AG04449 (cell line): ENCODE results near the gene ATXN7L3B.

Experiments
- CTCF ChIA-PET: fragments of 350-600 bp; formaldehyde crosslinking; extraction: SDS; loops from one replicate; lab custom pipeline; 2021; ENCODE audit warnings: antibody characterized with exemption; lab: Yijun Ruan, JAX
- POLR2A ChIA-PET: fragments of 400-600, 350-600 bp; formaldehyde crosslinking; extraction: SDS; loops from one replicate; lab custom pipeline; 2020; ENCODE audit warnings: antibody characterized with exemption, inconsistent platforms; lab: Yijun Ruan, JAX
- DNase-seq: peaks from one replicate; pipeline ENCODE4 v3.0.0-alpha.2; 2010; ENCODE audit warnings: low read depth, low spot score
- H3K4me3 ChIP-seq: 2 replicates; pipeline ENCODE4 v1.5.1; 2011; ENCODE audit warnings: low read depth, mild to moderate bottlenecking, control low read depth, low read length
- TF ChIP-seq, protein P1 (sequence below): IDR thresholded peaks from one replicate; pipeline ENCODE4 v1.5.1; 2011; ENCODE audit warnings: mild to moderate bottlenecking, moderate library complexity, low read length, control low read depth, inconsistent platforms; ENCODE audit not compliant: insufficient read depth; ENCODE audit errors: missing control alignments

Gene ATXN7L3B

DNA sequence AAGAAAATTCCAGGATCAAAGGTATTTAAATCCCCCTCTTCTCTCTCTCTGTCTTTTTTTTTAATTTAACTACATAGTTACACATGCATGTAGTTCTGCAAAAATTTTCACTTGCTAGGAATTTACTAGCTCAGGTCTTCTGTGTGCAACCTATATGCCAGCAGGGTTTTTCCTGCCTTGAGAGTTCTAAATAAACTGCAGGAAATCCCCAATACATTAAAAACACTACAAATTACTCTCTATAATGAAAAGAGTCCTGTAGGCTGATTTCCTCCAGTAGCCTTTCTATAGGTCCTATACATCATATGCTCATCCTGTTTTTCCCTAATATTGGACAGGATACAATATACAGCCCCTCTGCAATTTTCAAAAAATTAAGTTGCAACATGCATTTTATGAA is 27.7 kb upstream of the ATXN7L3B start:
- no peak overlapping the region for H3K4me3 ChIP-seq
- no peak for DNase-seq
- POLR2A ChIA-PET, result no interaction called here
- TF ChIP-seq, protein P1, sequence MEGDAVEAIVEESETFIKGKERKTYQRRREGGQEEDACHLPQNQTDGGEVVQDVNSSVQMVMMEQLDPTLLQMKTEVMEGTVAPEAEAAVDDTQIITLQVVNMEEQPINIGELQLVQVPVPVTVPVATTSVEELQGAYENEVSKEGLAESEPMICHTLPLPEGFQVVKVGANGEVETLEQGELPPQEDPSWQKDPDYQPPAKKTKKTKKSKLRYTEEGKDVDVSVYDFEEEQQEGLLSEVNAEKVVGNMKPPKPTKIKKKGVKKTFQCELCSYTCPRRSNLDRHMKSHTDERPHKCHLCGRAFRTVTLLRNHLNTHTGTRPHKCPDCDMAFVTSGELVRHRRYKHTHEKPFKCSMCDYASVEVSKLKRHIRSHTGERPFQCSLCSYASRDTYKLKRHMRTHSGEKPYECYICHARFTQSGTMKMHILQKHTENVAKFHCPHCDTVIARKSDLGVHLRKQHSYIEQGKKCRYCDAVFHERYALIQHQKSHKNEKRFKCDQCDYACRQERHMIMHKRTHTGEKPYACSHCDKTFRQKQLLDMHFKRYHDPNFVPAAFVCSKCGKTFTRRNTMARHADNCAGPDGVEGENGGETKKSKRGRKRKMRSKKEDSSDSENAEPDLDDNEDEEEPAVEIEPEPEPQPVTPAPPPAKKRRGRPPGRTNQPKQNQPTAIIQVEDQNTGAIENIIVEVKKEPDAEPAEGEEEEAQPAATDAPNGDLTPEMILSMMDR, result no peak
- CTCF ChIA-PET, result no interaction called here

DNA sequence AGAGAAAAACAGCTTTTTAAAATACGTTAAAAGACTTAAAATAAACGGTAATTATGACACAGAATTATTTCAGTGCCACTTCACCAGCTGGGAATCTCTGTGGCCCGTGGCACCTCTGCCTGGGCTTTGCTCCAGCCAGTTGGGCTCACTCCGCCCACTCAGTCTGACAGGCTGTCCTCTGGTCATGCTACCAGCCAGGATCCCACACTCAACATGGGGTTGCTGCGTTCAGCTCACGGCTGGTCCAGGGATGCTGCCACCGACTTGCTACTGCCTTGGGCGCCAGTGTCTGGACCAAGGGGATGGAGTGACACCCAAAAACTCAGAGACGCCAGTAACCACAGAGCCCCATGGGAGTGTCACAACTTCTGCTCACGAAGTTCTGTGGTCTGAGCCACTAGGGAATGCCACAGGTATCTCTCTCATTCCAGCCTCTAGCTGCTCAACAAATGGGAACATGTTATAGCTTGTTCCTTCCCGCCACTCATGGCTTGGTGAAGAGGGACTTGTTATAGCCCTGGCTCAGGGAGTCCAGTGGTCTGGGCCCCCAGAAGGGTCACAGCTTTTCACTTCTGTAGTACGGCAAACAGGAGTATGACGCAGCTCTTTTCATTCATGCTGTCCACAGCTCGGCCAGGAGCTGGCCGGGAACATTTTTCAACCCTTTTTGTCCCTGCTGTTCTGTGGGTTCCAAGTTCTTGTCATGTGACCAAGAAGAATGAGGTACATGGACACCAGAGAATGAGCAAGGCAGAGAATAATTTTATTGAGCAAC is 23.4 kb upstream of the ATXN7L3B start:
- ChIA-PET CTCF (no interaction called here), POLR2A (no interaction called here)
- H3K4me3 ChIP-seq, result no peak overlapping the region
- no peak for DNase-seq
- TF ChIP-seq, protein P1, result no peak

DNA sequence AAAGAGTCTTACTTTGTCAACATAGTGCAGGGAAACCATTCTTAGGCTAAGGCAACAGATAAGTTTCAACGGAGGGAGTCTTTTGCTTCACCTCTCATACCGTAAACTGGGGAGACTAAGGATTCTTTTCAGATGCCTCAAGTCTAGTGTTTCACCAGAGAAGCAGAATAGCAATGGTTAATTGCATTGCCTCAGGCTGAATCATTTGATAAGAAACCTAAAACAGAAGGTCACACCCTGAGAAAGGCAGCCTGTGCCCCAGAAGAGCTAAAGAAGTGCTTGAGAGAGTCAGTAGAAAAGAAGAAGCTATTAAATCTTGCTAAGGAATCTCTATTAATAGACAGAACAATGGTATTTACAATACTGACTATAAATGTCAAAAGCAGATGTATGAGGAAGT is 21.8 kb upstream of the ATXN7L3B start:
- DNase-seq, result no peak
- CTCF ChIA-PET, result no interaction called here
- TF ChIP-seq, protein P1, result no peak
- POLR2A ChIA-PET, result no interaction called here
- H3K4me3 ChIP-seq, result no peak overlapping the region

DNA sequence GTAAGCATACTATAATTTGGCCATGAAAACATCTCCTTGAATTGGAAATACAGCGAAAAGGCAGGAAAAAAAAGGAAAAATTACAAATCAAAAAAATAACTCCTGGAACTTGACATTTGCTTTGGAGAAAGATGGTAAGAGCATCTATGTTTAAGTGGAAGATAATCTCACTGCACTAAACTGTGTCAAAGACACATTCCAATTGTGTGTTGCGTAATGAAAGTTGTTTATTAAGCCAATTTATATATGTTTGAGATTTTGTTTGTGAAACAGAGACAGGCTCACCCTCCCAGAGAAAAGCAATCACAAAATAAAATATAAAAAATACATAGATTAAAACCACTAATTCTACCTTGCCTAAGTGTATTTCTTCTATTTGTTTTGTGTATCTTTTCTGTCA is 11.1 kb upstream of the ATXN7L3B start:
- TF ChIP-seq, protein P1, result no peak
- H3K4me3 ChIP-seq, result no peak overlapping the region
- DNase-seq, result no peak
- POLR2A ChIA-PET, result no interaction called here
- CTCF ChIA-PET, result no interaction called here

DNA sequence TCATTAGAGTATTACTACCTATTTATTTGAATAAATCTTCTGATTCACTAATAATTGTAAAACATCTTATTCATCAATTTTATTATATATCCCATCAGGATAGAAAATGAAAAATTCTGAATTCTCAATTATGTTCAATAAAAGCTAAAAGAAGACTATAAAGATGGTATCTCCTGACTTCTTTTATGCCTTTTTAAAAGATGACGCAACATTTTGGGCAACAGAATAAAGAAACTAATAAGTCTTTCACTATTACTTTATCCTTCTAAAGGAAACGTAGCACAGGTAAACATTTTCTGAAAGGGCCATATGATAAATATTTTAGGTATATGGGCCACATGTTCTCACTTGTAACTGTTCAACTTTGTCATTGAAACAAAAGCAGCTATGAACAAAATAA is 10.1 kb upstream of the ATXN7L3B start:
- TF ChIP-seq, protein P1, result no peak
- ChIA-PET CTCF (no interaction called here), POLR2A (no interaction called here)

DNA sequence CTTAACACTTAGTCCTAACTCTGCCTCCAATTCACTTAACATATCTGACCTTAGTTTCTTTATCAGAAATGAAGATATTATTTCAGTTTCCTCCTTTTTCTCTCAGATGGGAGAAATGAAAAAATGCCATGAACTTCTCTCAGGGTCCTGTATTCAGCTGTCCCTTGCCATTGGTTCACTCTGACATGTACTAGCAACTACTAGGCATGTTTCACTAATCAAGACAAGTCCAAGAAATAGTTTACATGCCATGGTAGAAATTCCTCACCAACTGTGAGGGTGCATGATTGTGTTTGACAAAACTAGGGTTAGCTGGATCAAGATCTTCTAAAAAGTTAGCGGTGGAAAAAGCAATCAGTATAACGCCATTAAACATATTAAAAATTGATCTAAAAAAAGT is 7.0 kb upstream of the ATXN7L3B start:
- TF ChIP-seq, protein P1, result no peak
- ChIA-PET POLR2A (no interaction called here), CTCF (no interaction called here)
- DNase-seq, result no peak
- no peak overlapping the region for H3K4me3 ChIP-seq

More for the DNA sequence above, 10.1 kb upstream of the ATXN7L3B start:
- no peak for DNase-seq
- H3K4me3 ChIP-seq, result no peak overlapping the region
